Measurements from ENCODE around the gene FBXO41.

- TF ChIP-seq PATZ1 (CRISPR knock-in tag; IDR thresholded peaks at IDR 0.05; ENCODE audit: borderline replicate concordance) (no peak), ISL1 (CRISPR knock-in tag; IDR thresholded peaks at IDR 0.05) (no peak), TOX (CRISPR knock-in tag; IDR thresholded peaks at IDR 0.05; ENCODE audit: borderline replicate concordance) (no peak), ZC3H10 (CRISPR knock-in tag; IDR thresholded peaks at IDR 0.05) (no peak), ZFP30 (CRISPR knock-in tag; IDR thresholded peaks at IDR 0.05) (no peak), ARNTL (CRISPR knock-in tag; IDR thresholded peaks at IDR 0.05; ENCODE audit: borderline replicate concordance, low read depth) (no peak), ZNF8 (CRISPR knock-in tag; IDR thresholded peaks at IDR 0.05) (no peak), PPARA (CRISPR knock-in tag; IDR thresholded peaks at IDR 0.05; ENCODE audit: borderline replicate concordance) (no peak), SNAI2 (CRISPR knock-in tag; IDR thresholded peaks at IDR 0.05) (no peak), CREB5 (CRISPR knock-in tag; IDR thresholded peaks at IDR 0.05; ENCODE audit: low read depth) (no peak), CSDC2 (CRISPR knock-in tag; IDR thresholded peaks at IDR 0.05) (no peak), TCF4 (CRISPR knock-in tag; IDR thresholded peaks at IDR 0.05; ENCODE audit: borderline replicate concordance) (no peak), GLIS3 (CRISPR knock-in tag; IDR thresholded peaks at IDR 0.05) (no peak), POU6F1 (CRISPR knock-in tag; IDR thresholded peaks at IDR 0.05; ENCODE audit: borderline replicate concordance, low read depth) (no peak)
Observed at GRCh38 chr2:73294239-73294638, 10.0 kb upstream of the FBXO41 start.
